ENCODE data around the gene ADGRE3. TPM values are rescaled to one million over a fixed set of nuclear protein-coding genes. Genes with fewer than 3 reads are reported as not detected.

Gene ADGRE3
- not detected in 2 replicates for total RNA-seq

- intact Hi-C loops (cut with micrococcal nuclease) = no loop called here
These were observed at the start of gene ADGRE3 for GRCh38 chr19:14674764-14675163. ADGRE3 (minus strand) TSS chr19:14674844; CDS start chr19:14674770, 74 bp downstream.

GRCh38 chr19:14722127-14722526 is 47.5 kb upstream of the ADGRE3 start:
- intact Hi-C loops (cut with micrococcal nuclease) = no loop called here
- Mint-ChIP-seq H3K27ac (no peak overlapping the region), H3K4me3 (no peak overlapping the region), H3K9me3 (peaks cover 39% of the 10 kb centered on the region), H3K4me1 (no peaks in the 10 kb centered on the region), H3K27me3 (no peaks in the 10 kb centered on the region), H3K36me3 (ENCODE audit: low read depth) (peaks cover 44% of the 10 kb centered on the region)
- DNase-seq = no peak

More at GRCh38 chr19:14674764-14675163, at the start of gene ADGRE3:
- Mint-ChIP-seq H3K27ac (no peak within 1 kb of the TSS), H3K36me3 (ENCODE audit: low read depth) (no peaks in the 10 kb centered on the region), H3K4me1 (no peaks in the 10 kb centered on the region), H3K4me3 (no peak within 1 kb of the TSS), H3K27me3 (peaks cover 3% of the 10 kb centered on the region), H3K9me3 (no peaks in the 10 kb centered on the region)
- no peak for DNase-seq

DNA sequence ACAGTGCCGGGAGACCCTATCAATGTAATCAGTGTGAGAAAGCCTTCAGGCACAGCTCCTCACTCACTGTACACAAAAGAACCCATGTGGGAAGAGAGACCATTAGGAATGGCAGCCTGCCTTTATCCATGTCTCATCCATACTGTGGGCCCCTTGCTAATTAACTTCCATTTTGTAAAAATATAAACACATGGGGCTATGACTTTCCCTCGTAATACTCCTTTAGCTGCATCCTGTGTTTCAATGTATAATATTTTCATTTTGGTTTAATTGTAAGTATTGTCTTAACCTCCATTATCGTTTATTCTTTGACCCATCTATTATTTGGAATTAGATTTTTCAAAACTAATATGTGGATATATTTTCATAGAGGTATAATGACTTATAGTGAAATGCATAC is 44.5 kb upstream of the ADGRE3 start:
- intact Hi-C loops (cut with micrococcal nuclease) = no loop called here
- H3K4me1 Mint-ChIP-seq = no peaks in the 10 kb centered on the region
- peaks cover 43% of the 10 kb centered on the region for H3K9me3 Mint-ChIP-seq
- peaks cover 72% of the 10 kb centered on the region for H3K36me3 Mint-ChIP-seq (ENCODE audit: low read depth)
- no peak overlapping the region for H3K4me3 Mint-ChIP-seq
- no peak overlapping the region for H3K27ac Mint-ChIP-seq
- H3K27me3 Mint-ChIP-seq = no peaks in the 10 kb centered on the region
- DNase-seq = no peak

GRCh38 chr19:14718522-14719116 is 44.0 kb upstream of the ADGRE3 start:
- intact Hi-C loops (cut with micrococcal nuclease) = no loop called here
- no peak overlapping the region for H3K27ac Mint-ChIP-seq
- H3K36me3 Mint-ChIP-seq (ENCODE audit: low read depth) = peaks cover 74% of the 10 kb centered on the region
- no peak for DNase-seq
- peaks cover 43% of the 10 kb centered on the region for H3K9me3 Mint-ChIP-seq
- no peaks in the 10 kb centered on the region for H3K4me1 Mint-ChIP-seq
- no peak overlapping the region for H3K4me3 Mint-ChIP-seq
- no peaks in the 10 kb centered on the region for H3K27me3 Mint-ChIP-seq

- peaks cover 48% of the 10 kb centered on the region for H3K9me3 Mint-ChIP-seq
- H3K36me3 Mint-ChIP-seq (ENCODE audit: low read depth) = peaks cover 87% of the 10 kb centered on the region
These were observed 41.2 kb upstream of the ADGRE3 start for GRCh38 chr19:14715841-14716240.

GRCh38 chr19:14704450-14704849 is 29.8 kb upstream of the ADGRE3 start:
- H3K9me3 Mint-ChIP-seq = peaks cover 8% of the 10 kb centered on the region
- H3K36me3 Mint-ChIP-seq (ENCODE audit: low read depth) = peaks cover 73% of the 10 kb centered on the region

More at GRCh38 chr19:14715841-14716240, 41.2 kb upstream of the ADGRE3 start:
- Mint-ChIP-seq H3K4me3 (no peak overlapping the region), H3K4me1 (no peaks in the 10 kb centered on the region), H3K27me3 (no peaks in the 10 kb centered on the region), H3K27ac (no peak overlapping the region)
- DNase-seq = no peak
- intact Hi-C loops (cut with micrococcal nuclease) = no loop called here

GRCh38 chr19:14703833-14704232 is 29.2 kb upstream of the ADGRE3 start:
- H3K36me3 Mint-ChIP-seq (ENCODE audit: low read depth) = peaks cover 69% of the 10 kb centered on the region
- peaks cover 8% of the 10 kb centered on the region for H3K9me3 Mint-ChIP-seq
- no peak for DNase-seq
- no peaks in the 10 kb centered on the region for H3K4me1 Mint-ChIP-seq
- no peaks in the 10 kb centered on the region for H3K27me3 Mint-ChIP-seq
- H3K4me3 Mint-ChIP-seq = no peak overlapping the region
- H3K27ac Mint-ChIP-seq = no peak overlapping the region
- intact Hi-C loops (cut with micrococcal nuclease) = no loop called here

More at GRCh38 chr19:14704450-14704849, 29.8 kb upstream of the ADGRE3 start:
- Mint-ChIP-seq H3K4me3 (no peak overlapping the region), H3K4me1 (no peaks in the 10 kb centered on the region), H3K27ac (no peak overlapping the region), H3K27me3 (no peaks in the 10 kb centered on the region)
- intact Hi-C loops (cut with micrococcal nuclease) = no loop called here
- no peak for DNase-seq

DNA sequence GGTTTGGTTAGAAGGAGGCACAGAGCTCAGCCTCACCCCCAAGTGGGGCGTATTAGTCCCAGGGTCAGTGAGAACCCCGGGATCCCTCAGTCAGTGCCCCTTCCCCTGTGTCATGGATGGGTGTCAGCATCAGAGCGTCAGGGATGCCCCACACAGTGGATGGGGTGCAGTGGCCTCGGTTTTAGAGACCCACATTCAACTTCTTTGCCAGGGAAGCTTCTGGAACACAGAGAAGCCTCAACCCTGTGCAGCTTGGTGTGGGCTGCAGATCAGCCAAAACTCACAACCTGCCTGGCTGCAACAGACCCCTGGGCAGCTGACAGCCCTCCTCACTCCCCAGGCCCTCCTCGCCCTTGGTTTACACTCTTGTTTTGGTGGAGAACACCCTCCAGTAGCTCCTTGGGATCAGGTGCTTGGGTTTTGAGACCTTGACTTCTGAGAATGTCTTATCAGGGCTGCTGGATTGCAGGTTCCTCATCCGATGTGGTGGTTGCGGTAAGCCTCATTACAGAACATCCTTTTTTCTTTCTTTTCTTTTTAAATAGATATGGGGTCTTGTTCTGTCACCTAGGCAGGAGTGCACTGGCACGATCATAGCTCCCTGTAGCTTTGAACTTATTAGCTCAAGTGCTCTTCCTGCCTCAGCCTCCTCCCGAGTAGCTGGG is 26.2 kb upstream of the ADGRE3 start:
- H3K9me3 Mint-ChIP-seq = peaks cover 8% of the 10 kb centered on the region
- DNase-seq = no peak
- peaks cover 64% of the 10 kb centered on the region for H3K36me3 Mint-ChIP-seq (ENCODE audit: low read depth)
- H3K4me3 Mint-ChIP-seq = no peak overlapping the region
- no peaks in the 10 kb centered on the region for H3K27me3 Mint-ChIP-seq
- no peaks in the 10 kb centered on the region for H3K4me1 Mint-ChIP-seq
- intact Hi-C loops (cut with micrococcal nuclease) = no loop called here
- H3K27ac Mint-ChIP-seq = no peak overlapping the region

DNA sequence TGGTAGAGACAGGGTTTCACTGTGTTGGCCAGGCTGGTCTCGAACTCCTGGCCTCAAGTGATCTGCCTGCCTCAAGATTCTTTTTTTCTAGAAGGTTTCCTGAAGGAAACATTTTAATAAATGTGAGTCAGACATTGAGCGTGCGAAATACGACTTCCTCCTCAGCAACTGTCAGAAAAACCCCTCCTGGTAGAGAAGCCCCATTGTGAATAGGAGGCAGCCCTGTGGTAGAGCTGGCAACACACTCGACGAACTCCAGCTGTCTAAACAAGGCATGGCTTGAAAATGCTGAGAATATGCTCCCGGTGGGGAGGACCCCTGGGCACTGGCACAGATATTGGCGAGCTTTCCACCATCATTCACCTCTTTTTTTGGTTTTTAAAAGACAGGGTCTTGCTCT is 25.0 kb upstream of the ADGRE3 start:
- intact Hi-C loops (cut with micrococcal nuclease) = no loop called here
- DNase-seq = no peak
- Mint-ChIP-seq H3K36me3 (ENCODE audit: low read depth) (peaks cover 63% of the 10 kb centered on the region), H3K4me1 (no peaks in the 10 kb centered on the region), H3K4me3 (no peak overlapping the region), H3K27me3 (no peaks in the 10 kb centered on the region), H3K27ac (no peak overlapping the region), H3K9me3 (peaks cover 8% of the 10 kb centered on the region)

DNA sequence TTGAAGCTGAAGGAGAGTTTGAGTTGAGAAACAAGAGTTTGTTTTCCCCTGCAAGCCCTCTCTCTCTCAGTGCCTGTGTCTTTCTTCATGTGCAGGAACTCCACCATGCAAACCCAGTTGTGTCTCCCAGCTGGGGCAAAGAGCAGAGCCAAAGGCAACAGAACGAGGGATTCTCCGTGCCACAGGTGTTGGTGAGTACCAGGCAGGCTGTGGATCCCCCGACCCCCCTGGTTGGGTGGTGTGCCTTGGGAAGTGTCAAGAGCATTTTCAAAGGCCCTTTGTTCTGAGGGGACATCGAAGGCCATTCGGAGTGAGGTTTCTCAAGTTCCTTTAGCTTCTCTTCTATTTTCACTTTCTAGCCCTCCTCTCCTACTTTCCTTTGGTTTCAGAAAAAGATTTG is 20.8 kb upstream of the ADGRE3 start:
- no peak overlapping the region for H3K27ac Mint-ChIP-seq
- H3K9me3 Mint-ChIP-seq = no peaks in the 10 kb centered on the region
- DNase-seq = no peak
- intact Hi-C loops (cut with micrococcal nuclease) = no loop called here
- H3K4me1 Mint-ChIP-seq = peaks cover 7% of the 10 kb centered on the region
- no peaks in the 10 kb centered on the region for H3K27me3 Mint-ChIP-seq
- no peak overlapping the region for H3K4me3 Mint-ChIP-seq
- H3K36me3 Mint-ChIP-seq (ENCODE audit: low read depth) = peaks cover 33% of the 10 kb centered on the region

GRCh38 chr19:14694641-14695266 is 20.1 kb upstream of the ADGRE3 start:
- Mint-ChIP-seq H3K4me1 (peaks cover 9% of the 10 kb centered on the region), H3K27me3 (no peaks in the 10 kb centered on the region), H3K27ac (no peak overlapping the region), H3K9me3 (no peaks in the 10 kb centered on the region), H3K36me3 (ENCODE audit: low read depth) (peaks cover 29% of the 10 kb centered on the region), H3K4me3 (no peak overlapping the region)
- intact Hi-C loops (cut with micrococcal nuclease) = no loop called here
- no peak for DNase-seq

GRCh38 chr19:14689598-14690503 is 15.2 kb upstream of the ADGRE3 start, which contains the start of gene ZNF333:
ZNF333 (plus strand) TSS chr19:14690048; CDS start chr19:14693492, 3,444 bp downstream.
- Mint-ChIP-seq H3K36me3 (ENCODE audit: low read depth) (peaks cover 2% of the 10 kb centered on the region), H3K9me3 (no peaks in the 10 kb centered on the region), H3K4me1 (peaks cover 14% of the 10 kb centered on the region), H3K4me3 (peak within 1 kb of the TSS; percentile 98), H3K27me3 (no peaks in the 10 kb centered on the region), H3K27ac (peak within 1 kb of the TSS; percentile 99)
- peak; percentile 99 for DNase-seq
- intact Hi-C loops (cut with micrococcal nuclease) = loop anchor here (1.0 kb wide), 1 partner anchor 118 kb away; the partner anchor contains the start of gene NDUFB7

DNA sequence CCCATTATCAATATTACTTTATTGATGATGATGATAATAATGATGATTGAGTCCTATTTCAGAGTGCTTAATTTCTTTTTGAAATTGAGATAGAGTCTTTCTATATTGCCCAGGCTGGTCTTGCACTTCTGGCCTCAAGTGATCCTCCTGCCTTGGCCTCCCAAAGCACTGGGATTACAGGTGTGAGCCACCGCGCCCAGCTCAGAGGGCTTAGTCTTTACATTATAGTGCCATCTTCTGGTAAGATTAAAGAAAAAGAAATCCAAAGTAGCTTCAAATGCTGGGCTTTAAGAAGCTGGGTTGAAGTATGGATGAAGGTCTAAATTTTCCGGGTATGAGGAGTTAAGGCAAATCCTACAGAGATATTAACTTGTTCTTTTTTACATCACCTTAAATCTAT is 11.8 kb upstream of the ADGRE3 start:
- intact Hi-C loops (cut with micrococcal nuclease) = loop anchor here (1.0 kb wide), 1 partner anchor 112 kb away; no protein-coding TSS in a partner anchor
- Mint-ChIP-seq H3K27me3 (peaks cover 4% of the 10 kb centered on the region), H3K27ac (no peak overlapping the region), H3K9me3 (no peaks in the 10 kb centered on the region), H3K4me3 (no peak overlapping the region), H3K4me1 (peaks cover 10% of the 10 kb centered on the region), H3K36me3 (ENCODE audit: low read depth) (no peaks in the 10 kb centered on the region)
- DNase-seq = peak; percentile 63

All from activated CD4-positive, alpha-beta T cell treated with anti-CD3 and anti-CD28 coated beads, Interleukin-2, amount 10 ng/mL, durations not matched to agents 24 days and 14 days (primary cell).